GM12875 (cell line): ENCODE data around the gene PTBP3.

Source experiments
- H3K4me3 ChIP-seq: one replicate; pipeline ENCODE4 v1.5.1; 2011; ENCODE audit warnings: low read depth, low read length, control low read depth
- CTCF ChIP-seq: IDR thresholded peaks from 2 replicates; pipeline ENCODE4 v1.5.1; 2011; ENCODE audit warnings: low read depth, mild to moderate bottlenecking, control low read depth, inconsistent platforms, low read length, moderate library complexity, borderline replicate concordance; ENCODE audit not compliant: insufficient read depth

The PTBP3 gene

GRCh38 chr9:112239708-112240107, 93.7 kb downstream of the PTBP3 start:
- H3K4me3 ChIP-seq, result no peak overlapping the region
- TF ChIP-seq CTCF, result no peak

- H3K4me3 ChIP-seq, result no peak overlapping the region
- no peak for TF ChIP-seq CTCF
These were observed 94.1 kb downstream of the PTBP3 start for GRCh38 chr9:112239284-112239683.

- TF ChIP-seq CTCF, result no peak
- H3K4me3 ChIP-seq, result no peak overlapping the region
These were observed 98.6 kb downstream of the PTBP3 start for GRCh38 chr9:112234779-112235178.

- no peak for TF ChIP-seq CTCF
- H3K4me3 ChIP-seq, result no peak overlapping the region
These were observed 99.7 kb downstream of the PTBP3 start for GRCh38 chr9:112233769-112234168.

GRCh38 chr9:112232233-112232632, 101.2 kb downstream of the PTBP3 start:
- TF ChIP-seq CTCF, result no peak
- H3K4me3 ChIP-seq, result no peak overlapping the region

GRCh38 chr9:112226091-112226490, 107.3 kb downstream of the PTBP3 start:
- H3K4me3 ChIP-seq, result no peak overlapping the region
- TF ChIP-seq CTCF, result no peak

- no peak overlapping the region for H3K4me3 ChIP-seq
- no peak for TF ChIP-seq CTCF
These were observed 108.8 kb downstream of the PTBP3 start for GRCh38 chr9:112224401-112225289.
